NOMO-1 treated with dmso at 0.1 percent for 144 hours (cell line): ENCODE data around the gene ENG.

Experiments
- DNase-seq: peaks from one replicate; lab custom pipeline; 2025; ENCODE audit not compliant: unreplicated experiment; lab: John Stamatoyannopoulos, UW

Gene ENG

GRCh38 chr9:127815512-127816361, 38.7 kb downstream of the ENG start:
- no peak for DNase-seq

GRCh38 chr9:127814619-127815511, 39.6 kb downstream of the ENG start:
- no peak for DNase-seq

DNA sequence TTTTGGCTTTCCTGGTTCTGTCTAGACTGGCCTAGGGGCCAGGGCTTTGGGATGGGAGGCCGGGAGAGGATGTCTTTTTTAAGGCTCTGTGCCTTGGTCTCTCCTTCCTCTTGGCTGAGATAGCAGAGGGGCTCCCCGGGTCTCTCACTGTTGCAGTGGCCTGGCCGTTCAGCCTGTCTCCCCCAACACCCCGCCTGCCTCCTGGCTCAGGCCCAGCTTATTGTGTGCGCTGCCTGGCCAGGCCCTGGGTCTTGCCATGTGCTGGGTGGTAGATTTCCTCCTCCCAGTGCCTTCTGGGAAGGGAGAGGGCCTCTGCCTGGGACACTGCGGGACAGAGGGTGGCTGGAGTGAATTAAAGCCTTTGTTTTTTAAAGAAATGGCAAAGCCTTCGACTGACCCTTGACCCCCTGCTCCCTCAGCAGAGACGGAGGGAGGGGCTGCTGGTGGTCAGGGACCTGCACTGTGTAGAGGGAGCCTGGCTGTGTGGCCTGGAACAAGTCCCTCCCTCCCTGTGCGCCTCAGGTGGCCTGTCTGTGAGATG, 40.7 kb downstream of the ENG start:
- no peak for DNase-seq

DNA sequence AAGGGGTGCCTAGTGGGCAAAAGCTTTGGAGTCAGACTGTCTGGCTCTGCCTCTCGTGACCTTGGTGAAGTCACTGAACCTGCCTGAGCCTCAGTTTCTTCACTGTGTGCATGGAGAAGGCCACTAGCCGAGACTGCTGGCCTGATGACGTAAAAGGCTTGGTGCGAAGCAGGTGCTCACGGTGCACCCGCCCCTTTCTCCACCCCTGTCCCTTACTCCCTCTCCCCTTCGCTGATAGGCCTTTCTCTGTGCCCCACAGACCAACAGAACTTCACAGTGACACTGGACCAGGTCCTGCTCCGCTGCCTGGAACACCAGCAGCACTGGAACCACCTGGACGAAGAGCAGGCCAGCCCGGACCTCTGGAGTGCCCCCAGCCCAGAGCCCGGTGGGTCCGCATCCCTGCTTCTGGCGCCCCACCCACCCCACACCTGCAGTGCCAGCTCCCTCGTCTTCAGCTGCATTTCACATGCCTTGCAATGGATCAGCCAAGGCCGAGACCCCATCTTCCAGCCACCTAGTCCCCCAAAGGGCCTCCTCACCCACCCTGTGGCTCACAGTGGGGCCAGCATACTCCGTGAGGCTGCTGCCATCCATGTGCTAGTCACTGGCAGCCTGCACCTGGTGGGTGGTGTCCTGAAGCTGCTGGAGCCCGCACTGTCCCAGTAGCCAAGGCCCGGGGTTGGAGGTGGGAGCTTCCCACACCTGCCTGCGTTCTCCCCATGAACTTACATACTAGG, 41.4 kb downstream of the ENG start:
- no peak for DNase-seq

GRCh38 chr9:127812011-127812410, 42.4 kb downstream of the ENG start:
- no peak for DNase-seq

GRCh38 chr9:127810378-127811187, 43.9 kb downstream of the ENG start:
- DNase-seq, result no peak

GRCh38 chr9:127809540-127810377, 44.7 kb downstream of the ENG start:
- no peak for DNase-seq

- no peak for DNase-seq
Observed at GRCh38 chr9:127809002-127809539, 45.4 kb downstream of the ENG start.

DNA sequence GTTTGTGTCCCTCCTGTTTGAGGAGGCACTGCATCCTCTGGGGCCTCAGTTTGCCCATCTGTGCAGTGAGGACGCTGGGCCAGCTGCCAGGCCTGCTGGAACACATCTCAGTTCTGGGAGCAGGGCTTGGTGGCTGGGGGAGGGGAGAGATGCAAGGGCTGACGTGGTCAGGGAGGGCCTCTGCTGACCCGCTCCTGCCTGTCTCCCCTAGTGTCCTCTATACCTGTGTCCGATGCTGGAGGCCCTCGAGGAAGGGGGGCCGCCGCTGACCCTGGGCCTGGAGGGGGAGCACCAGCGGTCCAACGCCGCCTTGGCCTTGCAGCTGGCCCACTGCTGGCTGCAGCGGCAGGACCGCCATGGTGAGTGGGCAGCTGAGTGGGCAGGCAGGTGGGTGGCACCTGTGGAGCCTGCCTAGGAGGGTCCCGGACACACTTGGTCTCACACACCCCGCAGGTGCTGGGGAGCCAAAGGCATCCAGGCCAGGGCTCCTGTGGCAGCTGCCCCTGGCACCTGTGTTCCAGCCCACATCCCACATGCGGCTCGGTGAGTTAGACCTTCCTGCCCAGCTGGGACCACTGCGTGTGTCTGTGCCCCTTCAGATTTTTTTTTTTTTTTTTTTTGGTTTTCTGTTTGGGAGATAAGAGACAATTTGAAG, 46.0 kb downstream of the ENG start:
- DNase-seq, result no peak

DNA sequence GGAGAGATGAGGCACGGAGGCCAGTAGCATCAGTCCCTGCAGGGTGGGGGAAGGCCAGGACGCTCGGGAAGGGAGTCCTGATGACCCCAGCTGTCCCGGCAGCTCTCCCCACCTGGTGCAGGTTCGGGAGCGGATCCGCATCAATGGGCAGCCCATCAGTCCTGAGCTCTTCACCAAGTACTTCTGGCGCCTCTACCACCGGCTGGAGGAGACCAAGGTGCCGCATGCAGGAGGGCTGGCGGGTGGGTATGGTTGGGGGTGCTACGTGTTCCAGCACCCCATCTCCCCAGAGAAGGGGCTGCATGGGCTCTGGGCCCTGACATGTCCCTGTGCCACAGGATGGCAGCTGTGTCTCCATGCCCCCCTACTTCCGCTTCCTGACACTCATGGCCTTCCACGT, 47.6 kb downstream of the ENG start:
- DNase-seq, result no peak

DNA sequence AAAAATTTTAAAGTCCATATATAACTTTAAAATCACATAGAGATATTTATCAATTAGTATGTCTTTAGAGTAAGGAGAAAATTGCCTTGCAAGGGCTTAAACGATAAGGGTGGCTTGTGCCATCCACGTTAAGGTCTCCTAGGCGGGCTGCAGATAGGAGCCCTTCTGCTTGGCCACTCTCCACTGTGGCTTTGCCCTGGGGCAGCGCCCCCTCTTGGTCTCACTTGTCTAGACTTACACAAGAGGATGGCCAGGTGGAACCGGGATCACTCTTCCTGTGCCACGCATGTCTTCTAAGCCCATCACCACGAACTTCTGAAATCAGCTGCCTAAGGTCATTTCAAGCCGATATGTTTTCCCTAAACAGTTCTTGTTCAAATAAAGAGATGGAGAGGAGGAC, 48.8 kb downstream of the ENG start:
- no peak for DNase-seq

GRCh38 chr9:127803507-127804352, 50.7 kb downstream of the ENG start:
- DNase-seq, result no peak

DNA sequence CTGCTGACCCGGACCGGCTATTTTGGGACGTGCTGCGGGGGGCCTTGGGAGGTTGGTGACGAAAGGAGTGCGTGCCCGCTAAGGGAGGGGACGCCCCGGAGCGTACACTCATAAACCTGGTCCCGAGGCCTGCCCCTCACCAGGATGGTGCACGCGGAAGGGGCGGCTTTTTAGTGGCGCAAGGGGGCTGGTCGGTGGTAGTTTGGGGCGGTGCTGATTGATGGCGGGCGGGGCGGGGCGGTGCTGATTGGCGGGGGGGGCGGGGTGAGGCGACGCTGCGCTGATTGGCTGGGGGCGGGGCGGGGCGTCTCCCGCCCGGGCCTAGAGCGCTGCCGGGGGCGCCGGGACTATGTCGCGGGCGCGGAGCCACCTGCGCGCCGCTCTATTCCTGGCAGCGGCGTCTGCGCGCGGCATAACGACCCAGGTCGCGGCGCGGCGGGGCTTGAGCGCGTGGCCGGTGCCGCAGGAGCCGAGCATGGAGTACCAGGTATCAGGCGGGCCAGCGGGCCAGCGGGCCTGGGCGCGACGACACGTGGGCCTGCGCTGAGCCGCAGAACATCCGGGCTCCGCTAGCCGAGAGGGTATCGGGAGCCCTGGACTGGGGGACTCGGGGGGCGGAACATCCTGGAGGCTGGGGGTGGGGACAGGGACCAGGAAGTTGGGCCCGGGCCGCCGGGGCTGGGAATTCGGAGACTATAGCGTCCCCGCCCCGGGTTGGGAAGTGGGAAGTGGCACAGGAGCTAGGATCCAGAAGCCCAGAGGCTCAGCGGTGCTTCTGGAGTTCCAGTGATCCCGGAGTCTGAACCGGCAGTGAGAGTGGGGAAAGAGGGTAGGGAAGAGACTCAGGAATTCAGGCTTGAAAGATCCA, 51.6 kb downstream of the ENG start, which contains the start of gene FPGS:
Gene FPGS (plus strand): TSS at position 307 of the 868 bp plus-strand sequence. CDS start 43 bp downstream, at position 350.
- peak; percentile 80 for DNase-seq

DNA sequence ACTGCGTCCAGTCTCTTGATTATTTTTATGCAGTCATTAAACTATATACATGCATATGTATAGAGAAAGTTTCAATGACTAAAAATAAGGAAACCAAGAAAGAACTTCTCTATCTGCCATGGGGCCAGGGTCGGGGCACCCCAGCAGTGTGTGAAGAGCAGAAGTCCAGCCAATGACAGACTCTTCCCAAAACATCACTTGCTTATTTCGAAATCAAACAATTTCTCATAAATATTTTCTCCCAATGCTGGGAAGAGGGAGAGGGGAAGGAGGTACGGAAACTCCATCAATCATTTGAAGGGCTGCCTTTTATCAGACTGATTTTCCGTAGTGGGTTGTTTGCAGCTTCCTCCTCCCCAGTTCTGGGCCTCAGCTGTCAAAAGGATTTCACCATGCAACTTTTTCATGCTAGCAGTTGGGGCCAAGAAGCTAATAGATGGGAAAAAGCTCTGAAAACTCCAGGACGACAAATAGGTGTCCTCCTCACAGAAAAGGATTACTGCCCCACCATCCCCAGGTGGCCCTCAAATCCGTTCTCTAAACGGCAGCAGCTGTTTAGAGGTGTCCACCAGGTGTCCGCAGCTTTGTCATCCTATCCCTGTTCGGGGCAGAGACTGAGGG, 52.4 kb downstream of the ENG start:
- DNase-seq, result peak; percentile 69

DNA sequence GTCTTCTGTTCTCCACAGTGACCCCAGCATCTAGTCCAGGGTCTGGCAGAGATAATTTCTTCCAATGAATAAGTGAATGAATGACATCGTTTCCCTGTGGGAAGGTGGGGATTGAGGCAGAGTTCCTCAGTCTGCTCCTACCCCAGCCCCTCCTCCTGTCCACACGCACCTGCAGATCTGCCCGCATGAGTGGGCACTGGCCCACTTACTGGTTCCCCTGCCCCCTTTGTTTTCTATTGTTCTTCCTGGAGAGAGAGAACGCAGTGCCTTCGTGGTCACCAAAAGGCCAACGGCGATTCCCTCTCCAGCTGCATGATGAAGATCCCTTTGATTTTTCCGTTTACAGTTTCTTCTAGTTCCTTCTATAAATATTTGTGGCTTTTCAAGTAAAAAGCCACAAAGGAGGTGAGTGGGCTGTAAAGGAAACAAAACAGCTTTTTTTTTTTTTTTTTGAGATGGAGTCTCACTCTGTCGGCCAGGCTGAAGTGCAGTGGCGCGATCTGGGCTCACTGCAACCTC, 57.5 kb downstream of the ENG start:
- DNase-seq, result peak; percentile 27
